Measurements from ENCODE around the gene TMEM145.

The TMEM145 gene

DNA sequence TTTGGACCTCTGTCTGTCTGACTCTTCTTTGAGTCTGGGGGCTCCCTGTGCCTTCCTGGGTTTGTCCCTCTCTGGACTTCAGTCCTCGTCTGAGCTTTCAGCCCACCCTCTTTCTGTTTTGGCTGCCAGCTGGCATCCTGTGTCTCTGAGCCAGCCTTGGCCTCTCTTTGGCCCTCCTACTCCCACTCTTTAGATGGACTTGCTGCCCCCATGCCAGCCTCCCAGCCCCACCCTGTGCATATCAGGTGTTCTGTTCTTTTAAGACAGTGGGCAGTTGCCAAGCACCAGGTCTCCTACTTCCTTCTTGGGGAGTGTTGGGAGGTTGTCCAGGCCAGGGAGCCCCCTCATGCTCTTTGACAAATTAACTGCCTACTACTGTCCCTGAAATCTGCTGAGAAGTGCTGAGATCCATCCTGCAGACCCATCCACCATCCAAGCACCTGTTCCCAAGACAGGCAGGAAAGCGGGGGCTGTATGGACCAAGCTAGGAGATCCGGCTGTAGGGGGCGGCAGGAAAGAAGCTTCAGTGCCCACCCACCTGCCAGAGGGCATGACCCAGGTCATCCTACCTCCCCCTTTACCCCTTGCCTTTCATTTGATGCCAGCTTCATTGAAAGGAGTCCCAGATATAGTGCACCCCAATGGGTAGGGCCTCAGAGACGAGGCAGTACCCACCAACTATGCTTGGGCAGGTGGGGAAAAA lies 34.5 kb upstream of the TMEM145 start:
- no peak for DNase-seq

DNA sequence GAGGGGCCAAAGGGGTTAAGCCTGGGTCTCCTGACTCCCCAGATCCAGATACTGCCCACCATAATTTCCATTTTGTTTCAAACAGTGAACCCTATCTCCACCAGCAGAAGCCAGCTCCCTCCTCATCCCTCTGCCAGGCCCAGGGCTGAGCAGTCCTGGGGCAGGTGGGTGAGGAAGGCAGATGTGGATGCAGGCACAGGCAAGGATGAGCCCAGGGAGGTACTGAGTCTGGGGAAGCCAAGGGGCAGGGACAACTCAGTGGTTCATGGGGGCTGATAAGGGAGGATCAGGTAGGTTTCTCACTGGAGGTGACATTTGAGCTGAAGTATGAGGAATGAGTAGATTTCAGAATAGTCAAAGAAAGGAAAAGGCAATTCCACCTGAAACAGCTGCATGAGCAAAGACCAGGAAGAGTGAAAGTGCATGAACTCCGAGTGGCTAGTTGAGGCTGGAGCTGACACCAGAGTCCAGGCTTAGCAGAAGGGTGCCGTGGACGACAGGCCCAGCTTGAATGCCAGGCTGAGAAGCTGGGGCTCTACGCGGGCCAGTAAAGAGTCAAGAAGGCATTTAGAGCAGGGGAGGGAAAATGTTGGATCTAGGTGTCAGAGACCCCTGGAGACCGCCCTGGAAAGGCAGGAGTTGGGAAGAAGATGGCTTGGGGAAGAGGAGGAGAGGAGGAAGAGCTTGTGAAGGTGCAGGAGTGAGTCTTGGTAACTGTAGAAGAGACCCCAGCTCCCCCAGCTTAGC lies 33.8 kb upstream of the TMEM145 start:
- DNase-seq, result no peak

DNA sequence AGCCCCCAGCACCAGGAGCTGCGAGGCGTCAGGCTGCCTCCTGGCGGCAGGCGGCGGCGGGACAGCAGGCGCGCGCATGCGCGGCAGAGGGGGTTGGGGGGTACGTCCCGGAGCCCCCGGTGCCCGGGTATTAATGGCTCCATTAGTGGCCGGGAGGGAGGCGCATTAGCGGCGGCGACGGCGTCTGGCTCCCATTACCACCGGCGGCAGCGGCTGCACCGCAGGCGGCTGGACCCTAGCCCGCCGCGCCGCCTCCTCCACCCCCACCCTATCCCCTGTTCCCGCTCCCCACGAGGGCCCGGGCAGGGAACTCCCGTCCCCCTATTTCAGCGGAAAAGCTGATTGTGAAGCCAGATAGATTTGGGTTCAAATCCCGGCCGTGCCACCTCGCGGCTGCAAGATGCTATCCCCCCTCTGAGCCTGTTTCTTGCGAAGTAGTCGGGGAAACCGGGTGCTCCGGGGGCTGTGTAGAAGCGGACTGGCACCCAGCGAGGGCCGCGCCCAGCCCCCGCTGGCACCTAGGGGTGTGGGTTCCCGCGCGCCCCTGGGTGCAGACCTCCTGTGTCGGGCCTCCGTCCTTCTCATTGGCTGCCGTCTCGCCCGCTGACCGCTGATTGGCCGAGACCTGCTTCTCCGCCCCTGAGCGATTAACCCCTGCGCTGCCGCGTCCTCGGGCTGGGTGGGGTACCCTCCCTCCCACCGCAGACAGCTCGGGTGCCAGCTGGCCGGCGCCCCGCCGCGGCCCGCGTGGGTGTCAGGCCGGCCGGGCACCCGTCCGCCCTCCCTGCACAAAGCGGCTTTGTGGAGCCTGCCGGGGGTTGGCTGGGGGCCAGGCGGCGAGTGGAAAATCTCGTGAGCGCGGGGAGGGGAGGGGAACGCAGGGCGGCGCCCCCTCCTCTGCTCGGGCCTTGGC lies 33.0 kb upstream of the TMEM145 start:
- peak; percentile 69 for DNase-seq

DNA sequence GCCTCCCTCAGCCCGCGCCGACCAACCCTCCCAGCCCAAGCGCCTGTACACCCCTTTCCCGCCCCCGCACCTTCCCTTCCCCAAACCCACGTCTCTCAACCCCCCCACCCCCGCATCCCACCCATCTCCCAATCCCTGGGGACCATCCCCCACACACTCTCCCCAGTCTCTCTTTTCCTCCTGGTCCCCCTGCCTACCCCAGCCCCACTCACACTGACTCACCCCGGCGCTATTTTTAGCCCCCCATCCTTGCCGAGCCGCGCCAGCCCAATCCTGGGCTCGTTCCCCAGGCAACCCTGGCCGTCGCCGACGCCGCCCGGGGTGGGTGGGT lies 32.3 kb upstream of the TMEM145 start:
- DNase-seq, result no peak

DNA sequence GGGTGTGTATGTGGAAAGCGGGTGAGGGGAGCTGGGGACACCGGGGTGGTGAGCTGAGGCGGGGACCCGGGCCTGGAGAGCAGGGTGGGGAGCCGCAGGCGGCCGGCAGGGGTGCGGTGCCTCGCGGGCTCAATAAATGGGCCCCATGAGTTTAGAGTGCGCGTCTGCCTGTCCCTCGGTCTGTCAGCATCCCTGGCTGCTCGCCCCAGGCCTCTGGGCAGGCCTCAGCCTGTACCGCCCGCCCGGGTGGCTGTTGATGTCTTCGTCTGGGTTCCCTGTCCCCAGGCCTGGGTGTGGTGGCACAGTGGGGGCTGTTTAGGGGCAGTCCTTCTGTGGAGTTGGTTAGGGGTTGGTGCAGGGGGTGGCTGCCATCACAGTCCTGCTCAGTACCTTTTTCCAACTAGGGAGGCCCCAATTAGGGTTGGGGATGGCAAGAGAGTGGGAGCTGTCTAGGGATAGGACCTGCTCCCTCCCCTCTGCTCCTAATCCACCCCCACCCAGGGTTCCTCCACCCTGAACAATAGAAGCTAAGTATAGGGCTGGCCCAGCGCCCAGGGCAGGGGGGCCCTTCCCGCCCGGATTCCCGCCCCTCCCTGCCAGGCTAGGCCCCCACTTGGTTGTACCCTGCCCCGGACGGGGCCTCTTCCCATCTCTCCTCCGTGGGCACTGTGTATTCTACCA lies 31.8 kb upstream of the TMEM145 start:
- no peak for DNase-seq

DNA sequence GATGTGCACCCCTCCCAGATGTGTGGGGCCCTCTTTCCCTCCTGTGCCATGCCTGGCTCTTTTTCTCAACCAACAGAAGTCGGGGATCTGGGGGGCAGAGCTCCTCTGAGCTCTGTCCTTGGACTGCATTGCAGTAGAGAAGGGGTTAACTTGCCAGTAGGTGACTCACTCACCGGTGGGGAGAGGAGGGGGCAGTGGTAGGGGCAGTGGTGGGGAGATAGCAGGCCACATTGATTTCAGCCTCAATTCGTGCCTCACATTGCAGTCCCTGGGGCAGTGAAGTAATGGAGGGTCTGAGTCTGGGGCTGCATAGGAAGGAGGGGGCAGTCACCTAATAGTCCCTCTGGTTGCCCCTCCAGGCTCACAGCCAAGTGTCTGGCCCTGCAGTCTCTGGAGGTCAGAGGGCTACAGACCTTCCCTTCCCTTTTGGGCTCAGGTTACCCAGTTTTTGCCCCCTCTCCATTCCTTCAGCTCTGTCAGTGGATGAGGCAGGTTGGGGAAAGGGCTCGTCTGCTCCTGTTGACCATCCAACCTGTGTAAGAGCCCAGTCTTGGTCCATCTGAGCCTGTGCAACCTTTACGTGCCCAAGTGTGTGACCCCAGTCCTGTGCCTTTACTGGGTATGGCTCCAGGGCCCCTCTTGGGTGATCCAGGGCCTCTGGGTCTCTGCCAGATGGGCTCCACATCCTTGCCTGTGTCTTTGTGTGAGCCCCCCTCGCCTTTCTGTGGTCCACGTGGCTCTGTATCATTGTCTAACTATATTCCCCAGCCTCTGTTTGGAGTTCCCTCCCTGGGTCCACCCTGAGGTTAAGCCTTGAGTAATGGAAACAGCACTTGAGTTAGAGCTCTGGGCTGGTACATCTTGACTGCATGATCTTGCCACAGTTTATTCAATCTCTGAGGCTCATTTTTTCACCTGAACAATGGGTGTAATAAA lies 31.0 kb upstream of the TMEM145 start:
- DNase-seq, result no peak

DNA sequence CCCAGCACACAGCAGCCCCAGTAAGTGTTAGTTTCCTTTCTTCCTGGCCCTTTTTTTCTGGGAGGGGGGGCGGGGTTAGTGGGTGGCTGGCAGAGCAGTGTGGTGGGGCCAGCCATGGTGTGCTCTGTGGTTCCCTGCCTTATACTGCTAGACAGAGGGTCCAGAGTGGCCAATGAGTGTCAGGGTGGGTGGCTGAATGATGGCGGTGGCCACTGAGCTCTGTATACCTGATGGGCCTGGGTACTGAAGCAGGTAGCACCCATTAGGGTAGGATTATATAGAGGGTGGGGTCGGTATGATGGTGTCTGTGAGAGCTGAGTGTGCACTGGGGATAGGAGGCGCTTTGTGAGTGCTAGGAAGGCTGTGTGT lies 30.3 kb upstream of the TMEM145 start:
- DNase-seq, result no peak

DNA sequence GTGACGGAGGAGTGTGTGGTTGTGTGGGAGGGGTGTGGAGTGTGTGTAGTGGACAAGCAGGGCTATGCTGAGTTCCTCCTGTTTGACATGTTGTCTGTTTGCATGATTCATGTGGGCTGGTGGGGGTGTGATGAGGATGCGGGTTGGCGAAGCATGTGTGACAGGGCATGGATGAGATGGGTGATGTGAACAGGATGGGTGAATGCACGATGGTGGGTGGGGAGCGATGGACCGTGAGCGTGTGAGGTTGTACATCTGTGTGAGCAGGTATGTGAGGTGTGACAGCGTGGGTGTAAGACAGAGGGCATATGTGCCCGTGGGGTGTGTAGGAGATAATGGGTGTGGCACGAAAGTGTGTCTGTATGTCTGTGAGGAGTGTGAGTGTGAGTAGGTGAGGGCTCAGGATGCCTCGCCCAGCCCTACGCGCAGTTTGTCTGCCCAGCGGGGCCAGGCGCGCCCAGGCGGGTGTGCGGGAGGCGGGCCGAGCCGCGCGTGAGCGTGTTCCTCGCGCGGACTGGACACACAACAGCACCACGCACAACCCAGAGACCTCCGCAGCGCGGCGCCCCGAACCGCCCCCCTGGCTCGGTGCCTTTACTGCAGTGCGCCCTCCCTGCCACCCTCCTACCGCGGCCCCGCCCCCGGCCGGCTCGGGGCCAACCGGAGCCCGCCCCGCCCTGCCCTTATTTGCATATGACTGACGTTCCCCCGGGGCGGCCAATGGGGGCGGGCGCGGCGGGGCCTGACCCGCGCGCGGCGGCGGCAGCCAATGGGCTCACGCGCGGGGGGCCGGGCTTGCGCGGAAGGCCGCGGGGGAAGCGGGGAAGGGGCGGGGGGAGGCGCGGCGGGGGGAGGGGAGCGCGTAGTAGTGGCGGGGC lies 29.7 kb upstream of the TMEM145 start:
- peak; percentile 47 for DNase-seq

DNA sequence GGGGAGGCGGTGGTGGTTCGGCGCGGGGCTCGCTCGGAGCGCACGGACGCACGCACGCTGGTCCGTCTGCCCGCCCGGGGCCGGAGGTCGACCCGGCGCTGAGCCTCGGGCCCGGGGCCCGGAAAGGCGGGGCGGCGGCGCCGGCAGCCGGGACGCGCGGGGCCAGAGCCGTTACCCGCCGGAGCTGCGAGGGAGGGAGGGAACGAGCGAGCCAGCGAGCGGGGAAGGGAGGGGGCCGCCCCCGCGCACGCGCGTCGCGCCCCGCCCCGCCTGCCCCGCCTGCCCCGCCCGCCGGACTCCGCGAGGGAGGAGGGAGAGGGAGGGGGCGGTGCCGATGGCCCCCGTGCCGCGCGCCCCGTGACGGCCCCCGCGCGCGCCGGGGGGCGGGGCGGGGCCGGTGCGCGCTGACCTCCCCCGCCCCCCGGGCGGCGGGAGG lies 29.0 kb upstream of the TMEM145 start:
- no peak for DNase-seq

DNA sequence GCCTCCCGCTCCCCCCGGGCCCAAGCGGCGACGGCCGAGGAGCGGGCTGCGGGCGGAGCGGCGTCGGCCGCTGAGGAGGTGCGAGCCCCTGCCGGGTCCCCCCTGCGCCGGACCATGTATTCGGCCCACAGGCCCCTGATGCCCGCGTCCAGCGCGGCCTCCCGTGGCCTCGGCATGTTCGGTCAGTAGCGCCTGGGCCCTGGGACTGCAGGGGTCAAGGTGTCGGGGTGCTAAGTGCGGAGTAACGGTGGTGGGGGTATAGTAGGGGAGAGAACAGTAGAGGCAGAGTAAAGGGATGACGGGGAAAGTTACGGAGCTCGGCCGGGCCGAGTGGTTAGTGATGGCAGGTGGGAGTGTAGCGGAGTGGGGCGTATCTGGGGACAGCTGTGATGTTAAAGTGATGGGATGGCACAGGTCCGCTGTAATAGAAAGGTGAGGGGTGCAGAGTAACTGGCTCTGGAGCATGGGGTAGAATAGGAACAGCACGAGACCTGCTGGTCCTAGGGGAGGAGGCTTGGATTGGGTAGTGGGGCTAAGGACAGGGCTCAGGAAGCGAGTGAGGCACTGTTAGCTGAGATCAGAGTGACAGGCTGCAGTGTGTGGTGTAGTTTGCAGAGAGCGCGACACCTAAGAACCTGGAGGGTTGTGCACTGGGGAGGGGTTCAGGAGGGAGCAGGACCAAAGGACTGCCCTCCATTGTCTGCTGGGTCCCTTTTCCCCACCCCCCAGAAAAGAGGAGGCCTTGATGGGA lies 28.3 kb upstream of the TMEM145 start:
- no peak for DNase-seq

DNA sequence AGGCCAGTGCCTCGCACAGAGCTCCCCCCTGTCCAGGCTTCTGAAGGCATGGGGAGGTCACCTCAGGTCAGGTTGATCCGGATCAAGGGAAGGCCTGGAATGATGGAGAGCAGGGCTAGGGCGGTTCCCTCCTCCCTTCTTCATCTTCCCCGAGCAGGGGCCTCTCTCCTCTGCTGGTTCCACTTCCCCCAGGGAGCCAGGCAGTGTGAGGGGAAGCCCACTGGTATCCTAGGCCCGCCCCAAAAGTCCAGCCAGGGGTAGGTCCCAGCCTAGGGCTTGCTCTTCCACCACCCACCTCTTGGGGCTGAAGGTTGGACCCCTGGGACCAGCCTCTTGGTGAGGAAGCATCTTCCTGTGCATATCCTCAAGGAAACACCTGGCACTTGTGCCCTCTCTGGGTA lies 27.6 kb upstream of the TMEM145 start:
- no peak for DNase-seq

DNA sequence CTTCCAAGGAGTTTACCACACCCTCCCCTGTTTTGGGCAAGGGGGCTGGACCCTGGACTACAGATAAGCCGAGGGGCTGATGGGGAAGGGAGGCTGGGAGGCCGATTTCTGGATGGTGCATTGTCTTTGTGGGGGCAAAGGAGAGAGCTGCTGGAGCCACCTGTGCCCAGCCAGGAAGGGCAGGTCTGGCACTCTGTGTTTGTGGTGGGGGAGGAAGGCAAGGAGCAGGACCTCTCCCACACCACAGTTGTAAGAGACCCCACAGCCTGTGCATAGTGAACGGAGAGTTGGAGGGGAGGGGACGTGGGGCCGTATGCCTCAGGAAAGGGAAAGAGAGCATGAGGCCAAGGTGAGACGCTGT lies 27.1 kb upstream of the TMEM145 start:
- DNase-seq, result no peak

DNA sequence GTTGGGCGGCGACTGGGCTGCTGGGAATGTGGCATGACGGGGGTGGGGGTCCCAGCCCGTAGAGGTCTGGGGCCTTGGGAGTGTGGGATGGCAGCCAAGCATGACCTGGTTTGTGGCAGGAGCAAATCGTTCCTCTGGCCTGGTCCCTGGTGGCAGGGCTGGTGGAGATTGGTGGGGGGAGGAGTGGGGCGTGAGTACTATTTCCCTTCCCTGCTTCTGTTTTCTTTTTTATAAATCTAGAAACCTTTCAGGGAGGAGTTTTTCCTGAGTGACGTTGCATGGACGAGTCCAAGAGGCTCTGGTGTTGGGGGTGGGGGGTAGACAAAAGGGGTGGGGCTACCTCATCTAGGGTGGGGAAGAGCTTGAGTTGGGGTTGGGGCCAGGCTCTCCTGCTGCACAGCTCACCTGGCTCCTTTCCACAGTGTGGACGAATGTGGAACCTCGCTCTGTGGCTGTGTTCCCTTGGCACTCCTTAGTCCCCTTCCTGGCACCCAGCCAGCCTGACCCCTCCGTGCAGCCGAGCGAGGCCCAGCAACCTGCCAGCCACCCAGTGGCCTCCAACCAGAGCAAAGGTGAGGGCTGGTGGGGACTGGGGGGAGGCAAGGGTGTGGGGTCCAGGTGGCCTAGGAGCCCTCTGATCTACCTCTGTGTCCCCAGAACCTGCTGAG lies 26.6 kb upstream of the TMEM145 start:
- DNase-seq, result no peak

DNA sequence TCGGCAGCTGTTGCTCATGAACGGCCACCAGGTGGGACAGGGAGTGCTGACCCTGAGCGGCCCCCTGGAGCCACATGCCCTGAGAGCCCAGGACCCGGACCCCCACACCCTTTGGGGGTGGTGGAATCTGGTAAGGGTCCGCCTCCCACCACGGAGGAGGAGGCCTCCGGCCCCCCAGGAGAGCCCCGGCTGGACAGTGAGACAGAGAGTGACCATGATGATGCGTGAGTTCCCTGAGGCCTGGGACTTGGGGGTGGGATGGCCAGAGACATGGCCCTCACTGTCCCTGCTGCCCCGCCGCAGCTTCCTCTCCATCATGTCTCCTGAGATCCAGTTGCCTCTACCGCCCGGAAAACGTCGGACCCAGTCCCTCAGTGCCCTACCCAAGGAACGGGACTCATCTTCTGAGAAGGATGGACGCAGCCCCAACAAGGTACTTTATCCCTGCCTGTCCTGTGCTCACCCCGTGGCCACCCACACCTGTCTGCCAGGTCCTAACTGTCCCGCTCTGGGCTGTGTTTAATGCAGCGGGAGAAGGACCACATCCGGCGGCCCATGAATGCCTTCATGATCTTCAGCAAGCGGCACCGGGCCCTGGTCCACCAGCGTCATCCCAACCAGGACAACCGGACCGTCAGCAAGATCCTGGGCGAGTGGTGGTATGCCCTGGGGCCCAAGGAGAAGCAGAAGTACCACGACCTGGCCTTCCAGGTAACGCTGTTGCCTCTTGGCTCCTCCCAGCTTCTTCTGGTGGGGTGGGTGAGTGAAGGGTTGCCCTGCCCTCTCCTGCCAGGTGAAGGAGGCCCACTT lies 25.9 kb upstream of the TMEM145 start:
- no peak for DNase-seq

DNA sequence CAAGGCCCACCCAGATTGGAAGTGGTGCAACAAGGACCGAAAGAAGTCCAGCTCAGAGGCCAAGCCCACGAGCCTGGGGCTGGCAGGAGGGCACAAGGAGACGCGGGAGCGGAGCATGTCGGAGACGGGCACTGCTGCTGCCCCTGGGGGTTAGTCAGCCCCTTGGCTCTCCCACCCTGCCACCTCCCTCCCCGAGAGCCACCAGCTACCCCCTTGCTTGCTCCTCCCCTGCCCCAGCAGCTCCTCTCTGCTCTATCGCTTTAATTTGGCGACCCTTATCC lies 25.3 kb upstream of the TMEM145 start:
- no peak for DNase-seq

DNA sequence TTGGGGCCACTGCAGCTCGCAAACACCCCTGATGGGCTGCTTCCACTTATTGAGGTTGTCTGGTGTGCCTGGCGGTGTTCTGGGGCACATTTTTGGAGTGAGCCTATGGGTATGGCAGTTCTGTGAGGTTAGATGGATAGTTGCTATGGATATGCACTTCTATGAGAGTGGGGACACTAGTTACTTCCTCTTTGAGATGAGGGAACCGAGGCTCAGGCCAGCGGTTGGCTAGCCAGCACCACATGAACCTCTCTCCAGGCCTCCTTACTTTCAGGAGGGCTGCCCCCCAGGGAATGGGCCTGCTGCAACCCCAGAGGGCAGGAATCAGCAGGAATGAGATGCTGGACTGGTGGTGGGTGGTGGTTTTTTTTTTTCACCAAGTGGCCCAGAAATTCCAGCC lies 24.7 kb upstream of the TMEM145 start:
- DNase-seq, result no peak

DNA sequence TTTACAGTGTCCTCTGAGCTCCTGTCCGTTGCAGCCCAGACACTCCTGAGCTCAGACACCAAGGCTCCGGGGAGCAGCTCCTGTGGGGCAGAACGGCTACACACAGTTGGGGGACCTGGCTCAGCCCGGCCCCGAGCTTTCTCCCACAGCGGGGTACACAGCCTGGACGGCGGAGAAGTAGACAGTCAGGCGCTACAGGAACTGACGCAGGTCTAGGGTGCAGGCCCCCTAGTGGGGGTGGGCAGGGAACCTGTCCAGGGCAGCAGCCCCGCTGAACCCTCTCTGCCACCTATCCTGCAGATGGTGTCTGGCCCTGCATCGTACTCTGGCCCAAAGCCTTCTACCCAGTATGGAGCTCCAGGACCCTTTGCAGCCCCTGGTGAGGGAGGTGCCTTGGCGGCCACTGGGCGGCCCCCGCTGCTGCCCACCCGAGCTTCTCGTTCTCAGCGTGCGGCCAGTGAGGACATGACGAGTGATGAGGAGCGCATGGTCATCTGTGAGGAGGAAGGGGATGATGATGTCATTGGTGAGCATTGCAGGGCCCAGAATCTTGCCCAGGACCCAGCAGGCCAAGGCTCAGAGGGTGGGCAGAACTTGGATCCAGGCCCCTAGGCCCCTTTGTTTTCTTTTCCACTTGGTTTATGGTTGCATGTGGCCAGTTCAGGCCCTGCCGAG lies 24.1 kb upstream of the TMEM145 start:
- no peak for DNase-seq

DNA sequence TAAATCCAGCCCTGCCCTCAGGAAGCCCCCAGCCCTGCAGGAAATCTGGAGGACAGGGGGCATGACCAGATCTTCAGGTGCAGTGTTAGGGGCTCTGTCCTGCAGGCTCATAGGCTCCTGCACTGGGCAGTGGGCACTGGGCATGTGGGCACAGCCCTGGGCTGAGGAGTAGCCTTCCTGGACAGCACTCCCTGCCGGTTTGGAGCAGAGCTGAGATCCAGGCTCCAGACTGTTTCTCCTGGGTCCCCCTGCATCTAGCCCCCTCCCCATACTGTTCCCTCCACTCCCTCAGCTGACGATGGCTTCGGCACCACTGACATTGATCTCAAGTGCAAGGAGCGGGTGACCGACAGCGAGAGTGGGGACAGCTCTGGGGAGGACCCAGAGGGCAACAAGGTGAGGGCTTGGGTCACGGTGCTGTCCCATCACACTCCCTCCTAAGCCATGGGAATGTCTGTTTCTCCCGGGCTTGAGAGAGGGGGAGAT lies 23.5 kb upstream of the TMEM145 start:
- DNase-seq, result no peak
